GM19035 (cell line): ENCODE data around the gene HMX2.

Experiments used
- ATAC-seq: cut with Tn5 transposase; IDR thresholded peaks from one replicate; pipeline ENCODE4 v1.9.1; 2021; ENCODE audit not compliant: unreplicated experiment

HMX2 gene

DNA sequence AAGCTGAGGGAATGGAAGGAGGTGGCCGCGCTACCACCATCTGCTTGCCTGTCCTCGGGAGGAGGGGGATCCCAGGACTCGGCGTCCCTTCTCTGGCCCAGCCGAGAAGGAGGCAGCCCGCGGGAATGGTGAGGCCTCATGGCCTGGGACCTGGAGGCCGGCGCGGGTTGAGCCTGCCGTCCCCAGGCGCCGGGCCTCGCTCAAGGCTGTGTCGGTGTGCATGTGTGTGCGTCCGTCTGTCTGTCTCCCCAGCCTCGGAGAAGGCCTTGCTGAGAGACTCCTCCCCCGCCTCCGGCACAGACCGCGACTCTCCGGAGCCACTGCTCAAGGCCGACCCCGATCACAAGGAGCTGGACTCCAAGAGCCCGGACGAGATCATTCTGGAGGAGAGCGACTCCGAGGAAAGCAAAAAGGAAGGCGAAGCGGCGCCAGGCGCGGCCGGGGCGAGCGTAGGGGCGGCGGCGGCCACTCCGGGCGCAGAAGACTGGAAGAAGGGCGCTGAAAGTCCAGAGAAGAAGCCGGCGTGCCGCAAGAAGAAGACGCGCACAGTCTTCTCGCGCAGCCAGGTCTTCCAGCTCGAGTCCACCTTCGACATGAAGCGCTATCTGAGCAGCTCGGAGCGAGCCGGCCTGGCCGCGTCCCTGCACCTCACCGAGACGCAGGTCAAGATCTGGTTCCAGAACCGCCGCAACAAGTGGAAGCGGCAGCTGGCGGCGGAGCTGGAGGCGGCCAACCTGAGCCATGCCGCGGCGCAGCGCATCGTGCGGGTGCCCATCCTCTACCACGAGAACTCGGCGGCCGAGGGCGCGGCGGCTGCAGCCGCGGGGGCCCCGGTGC, 10.9 kb upstream of the HMX2 start:
- ATAC-seq: no peak

DNA sequence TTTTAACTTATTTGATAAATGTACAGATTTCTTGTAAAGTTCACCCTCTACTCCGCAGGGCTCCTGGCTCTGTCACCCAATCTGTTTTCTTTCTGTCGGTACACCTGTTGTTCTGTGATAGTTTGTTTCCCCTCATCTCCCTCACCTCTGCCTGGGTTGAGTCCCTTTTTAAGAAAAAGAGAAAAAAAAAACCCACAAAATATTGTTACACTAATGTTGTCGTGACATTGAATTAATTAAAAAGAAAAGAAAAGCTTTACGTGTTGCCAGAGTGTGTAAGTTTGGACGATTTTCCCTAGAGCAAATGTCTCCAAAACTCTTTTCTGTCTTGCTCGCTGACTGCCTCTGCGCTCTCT, 8.8 kb upstream of the HMX2 start:
- ATAC-seq: no peak

DNA sequence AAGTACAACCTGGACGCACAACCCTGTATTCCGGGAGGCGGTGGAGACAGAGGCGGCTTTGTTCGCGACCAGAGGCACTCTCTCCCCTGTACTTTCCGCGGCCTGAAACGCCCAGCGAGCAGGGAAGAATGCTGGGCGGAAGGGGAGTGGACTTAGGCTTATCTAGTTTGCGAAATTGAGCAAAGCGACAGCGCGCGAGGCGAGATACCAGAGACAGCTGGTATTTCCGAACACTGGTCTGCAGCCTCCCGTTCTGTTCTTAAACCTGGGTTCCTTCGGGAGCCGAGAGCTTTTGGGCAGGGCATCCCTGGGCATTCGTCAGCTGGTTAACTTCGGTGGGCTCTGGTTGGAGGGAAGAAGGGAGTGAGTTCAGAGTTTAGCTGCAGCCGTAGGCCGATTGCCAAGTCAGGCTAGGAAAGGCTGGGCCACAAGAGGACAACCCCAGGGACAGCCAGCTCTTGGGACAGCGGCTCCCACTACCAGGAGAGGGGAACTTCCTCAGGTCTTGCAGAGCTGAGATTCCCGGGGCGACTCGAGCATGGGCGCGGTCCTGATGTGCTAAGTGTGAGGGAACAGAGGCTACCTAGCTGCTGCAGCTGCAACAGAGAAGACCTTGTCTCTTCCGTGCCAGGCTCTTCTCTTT, 8.3 kb upstream of the HMX2 start:
- no peak for ATAC-seq

DNA sequence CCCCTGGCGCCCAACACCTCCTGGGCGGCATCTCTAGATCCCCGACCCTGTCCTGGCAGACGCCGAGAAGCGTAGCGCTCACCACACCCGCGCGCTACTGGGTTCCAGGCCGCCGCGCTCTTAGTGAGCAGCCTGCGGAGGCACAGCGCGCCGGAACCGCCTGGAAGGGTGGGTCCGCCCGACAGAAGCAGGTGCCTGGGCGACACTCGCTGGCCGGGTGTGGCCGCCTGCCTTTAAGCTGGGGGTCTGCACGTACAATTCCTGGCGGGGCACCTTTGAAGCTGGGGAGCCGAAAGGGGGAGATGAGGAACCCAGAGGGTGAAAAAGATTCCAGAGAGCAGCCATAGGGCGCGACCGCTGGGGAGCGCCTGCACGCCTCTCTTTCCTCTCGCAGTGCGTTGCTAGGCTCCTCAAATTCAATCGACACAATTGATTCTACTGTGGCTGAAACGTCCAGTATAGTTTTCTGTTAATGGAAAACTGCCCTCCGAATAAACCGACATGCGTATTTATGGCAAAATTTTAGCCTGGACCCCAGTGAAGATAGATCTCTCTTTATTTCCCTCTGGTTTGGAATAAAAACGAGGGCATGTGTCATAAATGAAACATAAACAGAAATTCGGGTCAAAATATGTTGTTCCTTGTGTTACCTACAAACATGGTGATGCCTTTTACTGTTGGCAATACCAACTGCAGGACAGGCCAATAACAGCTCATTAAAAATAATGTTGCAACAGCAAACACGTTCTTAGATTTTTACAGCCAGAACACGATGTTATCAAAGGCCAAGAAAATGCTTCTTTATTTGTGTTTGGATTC, 7.6 kb upstream of the HMX2 start:
- no peak for ATAC-seq

DNA sequence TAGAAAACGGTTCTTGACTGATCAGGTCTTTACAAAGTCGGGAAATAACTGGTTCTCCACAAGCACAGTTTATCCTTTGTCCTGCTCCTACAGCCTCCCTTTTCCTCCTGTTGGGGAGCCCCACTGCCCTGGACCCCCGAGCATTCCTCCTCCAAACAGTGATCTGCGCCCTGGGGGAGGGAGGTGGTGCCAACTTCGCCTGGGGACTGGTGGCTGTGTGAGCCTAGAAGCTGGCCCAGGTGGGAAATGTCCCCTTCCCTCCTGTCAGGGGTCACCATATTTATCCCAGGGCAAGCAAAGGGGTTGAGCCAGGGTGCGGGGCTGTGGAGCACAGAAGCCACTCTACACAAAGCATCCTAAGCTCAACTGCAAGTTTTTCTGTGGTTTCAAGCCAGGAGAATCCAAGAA, 6.9 kb upstream of the HMX2 start:
- ATAC-seq: no peak

DNA sequence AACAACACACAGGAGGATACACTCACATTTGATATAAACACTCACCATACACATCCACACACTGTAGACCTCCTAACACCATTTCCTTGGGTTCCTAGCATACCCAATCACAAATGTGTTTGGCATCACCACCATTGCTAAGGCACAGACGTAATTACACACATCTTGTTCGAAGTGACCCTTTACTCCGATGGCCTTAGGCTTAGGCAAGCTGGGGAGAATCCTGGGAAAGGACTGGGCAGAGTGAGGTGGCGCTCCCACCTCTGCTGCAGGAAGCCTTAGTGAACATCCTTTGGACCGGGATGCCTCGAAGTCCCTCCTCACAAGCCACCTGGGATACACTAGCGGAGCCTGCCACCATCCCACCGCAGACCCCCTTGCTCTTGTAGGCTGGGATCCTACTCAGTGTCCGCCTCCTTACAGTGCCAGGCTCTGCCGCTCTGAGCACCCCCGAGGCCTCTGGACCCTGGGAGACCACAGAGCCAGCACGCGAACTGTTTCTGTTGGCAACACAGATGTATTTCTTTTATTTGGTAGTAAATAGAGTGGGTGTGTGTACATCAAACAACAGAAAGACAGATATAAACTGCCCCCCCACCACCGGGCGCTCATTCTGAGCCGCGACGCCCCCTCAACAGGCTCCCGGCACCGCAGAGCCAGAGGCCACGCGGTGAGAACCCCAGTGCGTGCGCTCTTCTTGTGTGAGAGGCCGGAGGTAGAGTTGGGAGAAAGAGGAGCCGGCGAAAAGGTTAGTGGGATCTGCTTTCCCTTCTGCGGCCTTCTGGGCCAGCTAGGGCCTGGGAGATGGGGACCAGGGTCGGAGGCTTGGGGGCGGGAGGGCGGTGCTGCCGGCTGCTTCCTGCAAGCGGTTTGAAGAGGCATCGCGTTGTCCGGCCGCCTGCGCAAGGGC, 5.9 kb upstream of the HMX2 start:
- ATAC-seq: no peak

DNA sequence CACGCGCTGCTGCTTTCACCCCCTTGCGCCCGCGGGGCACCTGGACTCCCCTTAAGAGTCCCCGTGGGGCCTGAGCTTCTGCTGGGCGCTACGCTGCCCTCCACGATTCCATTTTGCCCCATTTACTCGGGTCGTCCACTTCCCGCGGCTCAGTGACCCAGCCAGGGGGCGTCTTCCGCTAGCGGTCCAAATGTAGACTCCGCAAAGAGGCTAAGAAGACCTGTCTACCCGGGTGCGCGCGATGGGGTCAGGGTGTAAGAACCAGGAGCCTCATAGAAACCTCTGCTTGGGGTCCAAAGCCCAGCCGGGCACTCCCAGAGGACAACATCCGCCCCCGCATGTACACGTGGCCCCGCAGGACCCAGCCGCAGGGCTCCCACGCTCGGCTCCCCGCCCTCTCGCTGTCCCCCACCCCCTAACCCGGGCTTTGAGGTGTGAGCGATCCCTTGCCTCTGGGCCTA, 5.2 kb upstream of the HMX2 start:
- ATAC-seq: no peak

DNA sequence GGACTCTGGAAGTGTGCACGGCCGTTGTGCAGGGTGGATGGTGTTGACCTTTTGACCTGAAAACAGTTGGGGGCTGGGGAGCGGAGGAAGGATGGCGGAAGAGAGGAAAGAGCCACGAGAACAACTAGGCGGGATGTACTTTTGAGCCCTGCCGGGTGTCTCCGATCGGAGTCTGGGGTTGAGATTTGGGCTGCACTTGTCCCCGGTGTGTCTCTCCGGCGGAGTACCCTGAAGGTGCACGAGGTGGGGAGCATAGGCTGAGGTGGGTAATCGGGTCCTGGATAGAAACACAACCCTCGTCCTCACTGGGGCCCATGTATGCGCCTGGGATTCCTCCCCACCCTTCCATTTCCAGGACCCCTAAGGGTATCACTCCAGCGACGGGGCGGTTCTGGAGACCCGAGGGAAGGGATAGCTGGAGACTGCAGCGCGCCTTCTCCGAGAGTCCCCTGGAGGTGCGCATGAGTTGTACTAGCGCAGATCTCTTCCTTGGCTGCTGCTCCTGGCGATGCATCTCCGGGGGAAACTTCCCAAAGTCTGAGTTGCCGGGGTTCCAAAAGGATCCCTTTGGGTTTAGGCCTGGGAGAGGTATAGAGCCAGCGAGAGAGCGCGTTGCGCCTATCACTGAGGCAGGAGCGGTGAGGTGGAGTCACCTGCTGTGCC, 4.6 kb upstream of the HMX2 start:
- ATAC-seq: no peak

DNA sequence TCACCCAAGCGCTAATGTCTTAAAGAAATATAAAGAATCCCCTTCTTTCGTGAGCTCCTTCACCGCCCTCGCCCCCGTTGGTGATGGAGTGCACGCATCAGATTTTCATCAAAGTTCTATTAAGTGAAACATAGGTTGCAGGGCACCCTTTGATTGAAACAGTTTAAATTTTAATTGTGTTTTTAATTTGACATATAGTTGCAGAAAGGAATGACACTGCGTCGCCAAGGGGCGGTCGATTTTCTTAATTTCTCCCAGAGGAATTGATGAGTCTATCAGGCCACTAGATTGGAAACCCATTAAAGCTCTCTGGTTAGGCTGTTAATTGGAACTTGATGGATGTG, 4.1 kb upstream of the HMX2 start:
- no peak for ATAC-seq

DNA sequence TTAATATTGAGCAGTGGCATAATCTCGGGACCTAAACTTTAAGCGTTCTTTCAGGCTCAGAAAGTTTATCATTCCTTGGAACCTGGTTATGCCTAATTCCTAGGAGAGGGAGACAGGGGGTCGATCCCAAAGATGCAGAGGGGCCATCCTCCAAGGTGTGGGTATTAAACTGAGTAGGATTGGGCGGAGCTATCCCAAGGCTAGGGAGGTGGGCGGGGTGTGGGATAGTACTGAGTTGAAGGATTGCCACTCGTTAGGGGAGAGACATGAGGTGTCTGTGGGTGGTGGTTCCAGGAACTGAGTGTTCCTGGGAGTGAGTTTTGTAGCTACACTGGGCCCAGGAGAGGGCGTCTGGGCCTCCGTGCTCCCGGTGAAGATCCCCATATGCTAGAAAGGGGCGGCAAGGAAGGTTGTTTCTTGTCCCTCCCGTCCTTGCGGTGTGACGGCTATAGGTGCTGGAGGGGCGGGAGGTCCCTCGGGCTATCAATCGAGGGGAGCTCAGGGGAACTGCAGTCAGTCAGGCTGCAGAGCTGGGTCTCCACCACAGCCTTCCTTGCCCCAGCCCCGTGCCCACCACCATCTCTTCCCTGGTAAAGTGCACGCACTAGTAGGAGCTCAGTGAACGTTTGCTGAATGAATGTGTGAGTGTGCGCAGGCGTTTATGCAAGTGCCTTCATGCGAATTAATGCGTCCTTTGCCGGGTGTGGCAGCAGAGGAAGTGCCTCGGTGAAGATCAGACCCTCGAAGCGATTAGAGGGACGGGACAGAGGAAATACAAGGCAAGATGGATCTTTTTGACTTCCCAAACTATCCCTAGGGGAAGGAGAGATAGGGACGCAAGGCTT, 3.0 kb upstream of the HMX2 start:
- no peak for ATAC-seq

DNA sequence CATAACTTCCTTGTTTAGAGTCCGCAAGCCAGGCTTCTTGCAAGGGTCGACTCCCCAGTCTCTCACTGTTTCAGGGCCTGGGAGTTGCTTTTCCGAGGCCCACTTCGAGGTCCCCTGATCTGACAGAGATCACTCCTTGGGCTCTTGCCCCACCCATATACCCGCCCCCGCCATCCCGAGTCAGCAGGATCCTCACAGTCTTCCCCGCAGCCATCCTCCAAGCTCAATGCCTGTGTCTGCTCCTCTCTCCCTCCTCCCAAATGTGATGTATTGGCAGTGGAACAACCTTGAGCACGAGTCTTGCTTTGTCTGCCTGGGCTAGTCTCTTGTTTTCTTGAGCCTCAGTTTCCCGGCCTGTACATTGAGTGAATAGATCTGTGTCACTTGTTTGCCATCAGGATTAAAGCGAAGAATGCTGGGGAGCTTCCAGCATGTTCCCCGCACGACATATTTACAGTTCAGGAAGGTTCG, 2.4 kb upstream of the HMX2 start:
- ATAC-seq: no peak

DNA sequence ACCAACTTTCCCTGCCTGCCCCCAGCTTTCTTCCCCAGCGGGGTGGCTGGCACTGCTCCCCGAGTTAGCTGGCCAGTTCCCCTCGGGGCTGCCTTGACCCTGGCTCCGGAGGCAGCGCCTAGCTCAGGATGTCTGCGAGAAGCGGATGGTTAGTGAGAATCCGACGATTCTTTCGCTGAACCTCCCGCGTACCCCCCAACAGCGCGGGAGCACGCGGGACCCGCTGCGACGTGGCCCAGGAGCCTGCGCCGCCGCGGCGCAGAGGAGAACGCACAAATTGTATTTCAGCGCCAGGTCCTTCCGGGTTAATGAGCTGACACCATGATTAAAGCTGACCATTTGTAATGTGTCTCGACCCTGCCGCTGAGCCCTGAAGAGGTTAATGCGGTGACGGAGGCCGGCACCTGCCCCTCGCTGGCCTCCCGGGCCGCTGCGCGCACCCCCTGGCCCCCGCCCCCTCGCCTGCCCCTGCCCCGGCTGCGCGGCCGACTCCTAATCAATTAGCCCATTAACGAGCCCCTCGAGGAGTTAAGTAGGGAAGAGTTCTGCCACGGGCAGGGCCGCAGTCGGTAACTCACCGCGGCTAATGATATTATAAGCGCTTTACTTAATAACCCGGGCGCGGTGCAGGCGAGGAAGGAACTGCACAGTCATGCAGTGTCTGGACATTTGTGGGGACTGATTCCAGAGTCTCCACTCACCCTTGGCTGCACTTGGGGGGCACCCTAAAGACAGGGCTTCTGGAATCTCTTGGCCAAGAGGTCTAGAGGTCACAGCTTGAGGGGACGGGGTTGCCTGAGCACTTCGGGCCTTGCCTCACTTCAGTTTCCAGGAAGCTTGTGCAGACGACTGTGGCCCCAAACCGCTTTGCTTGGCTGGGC, 1.7 kb upstream of the HMX2 start:
- ATAC-seq: no peak

DNA sequence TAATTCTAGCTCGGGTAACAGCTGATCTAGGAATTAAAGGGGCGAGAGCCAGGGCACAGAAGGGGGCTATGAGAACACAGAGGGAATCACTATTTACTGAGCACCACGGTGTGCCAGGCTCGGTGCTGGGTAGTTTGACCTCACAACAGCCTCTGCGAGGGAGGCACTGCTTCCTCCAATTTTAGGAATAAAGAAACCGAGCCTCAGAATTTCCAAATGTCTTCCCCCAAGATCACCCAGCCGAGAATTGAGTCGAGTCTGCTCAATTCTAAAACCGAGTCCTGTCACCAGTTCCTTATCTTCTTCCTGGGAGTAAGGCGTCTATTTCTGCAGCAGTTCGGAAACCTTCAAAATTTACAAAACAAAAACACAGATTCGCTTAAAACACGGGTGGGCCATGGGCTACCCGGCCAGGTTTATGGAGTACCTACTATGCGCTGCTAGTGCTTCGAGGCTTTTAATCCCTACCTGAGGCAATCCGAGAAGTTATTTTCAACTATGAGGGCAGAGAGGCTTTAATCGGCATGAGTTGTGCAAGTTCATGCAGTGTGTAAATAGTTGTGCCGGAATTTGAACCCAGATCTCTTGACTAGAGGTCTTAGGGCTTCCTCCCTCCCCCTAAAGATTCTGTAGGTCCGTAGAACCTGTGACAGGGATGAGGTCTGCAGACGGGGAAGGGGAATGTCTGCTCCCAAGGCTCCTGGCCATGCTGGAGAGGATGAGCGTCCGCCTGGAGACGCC, 872 bp upstream of the HMX2 start:
- ATAC-seq: no peak

DNA sequence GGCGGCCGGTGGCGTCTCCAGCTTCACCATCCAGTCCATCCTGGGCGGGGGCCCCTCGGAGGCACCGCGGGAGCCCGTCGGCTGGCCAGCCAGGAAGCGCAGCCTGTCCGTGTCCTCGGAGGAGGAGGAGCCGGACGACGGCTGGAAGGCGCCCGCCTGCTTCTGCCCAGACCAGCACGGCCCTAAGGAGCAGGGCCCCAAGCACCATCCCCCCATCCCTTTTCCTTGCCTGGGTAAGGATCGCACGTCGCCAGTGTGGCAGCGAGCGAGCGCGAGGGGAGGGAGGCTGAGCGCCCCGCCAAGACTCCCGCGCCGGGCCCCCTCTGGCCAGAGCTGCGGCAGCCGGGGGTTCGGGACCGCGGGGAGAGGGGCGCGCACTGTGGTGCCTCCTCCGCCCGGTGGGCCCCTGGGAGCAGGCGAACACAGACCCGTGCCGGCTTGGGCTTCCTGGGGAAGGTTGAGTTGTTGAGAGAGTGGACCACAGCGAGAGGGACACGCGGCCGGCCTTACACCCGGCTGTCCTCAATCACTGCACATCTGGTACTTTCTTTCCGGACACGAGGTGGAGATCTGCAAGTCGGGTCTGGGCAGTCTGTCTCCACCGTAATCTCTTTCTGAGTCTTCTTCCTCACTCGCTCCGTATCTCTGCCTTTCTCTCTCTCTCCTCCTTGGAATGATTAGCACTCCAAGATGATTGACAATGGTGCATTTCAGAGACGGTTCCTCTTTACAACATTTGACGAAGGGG, 652 bp downstream of the HMX2 start:
- ATAC-seq: no peak

DNA sequence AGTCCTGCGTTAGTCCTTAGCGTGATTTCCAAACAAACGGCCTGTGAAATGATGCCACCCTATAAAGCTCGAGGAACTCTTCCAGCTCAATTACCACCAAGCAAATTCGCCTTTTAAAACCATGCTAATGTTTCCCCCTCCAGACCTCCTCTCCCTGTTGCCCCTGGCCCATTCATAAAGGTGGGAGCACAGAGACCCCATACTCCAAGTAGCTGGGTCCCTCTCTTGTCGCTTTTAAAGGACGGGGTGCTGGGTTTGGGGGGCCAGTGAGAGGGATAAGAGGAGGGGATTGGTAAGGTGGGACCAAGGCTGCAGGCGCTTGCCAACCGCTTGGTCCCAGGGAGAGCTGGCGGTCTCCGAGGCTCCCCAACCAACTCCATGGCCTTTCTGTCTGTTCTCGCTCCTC, 1.2 kb downstream of the HMX2 start:
- no peak for ATAC-seq

DNA sequence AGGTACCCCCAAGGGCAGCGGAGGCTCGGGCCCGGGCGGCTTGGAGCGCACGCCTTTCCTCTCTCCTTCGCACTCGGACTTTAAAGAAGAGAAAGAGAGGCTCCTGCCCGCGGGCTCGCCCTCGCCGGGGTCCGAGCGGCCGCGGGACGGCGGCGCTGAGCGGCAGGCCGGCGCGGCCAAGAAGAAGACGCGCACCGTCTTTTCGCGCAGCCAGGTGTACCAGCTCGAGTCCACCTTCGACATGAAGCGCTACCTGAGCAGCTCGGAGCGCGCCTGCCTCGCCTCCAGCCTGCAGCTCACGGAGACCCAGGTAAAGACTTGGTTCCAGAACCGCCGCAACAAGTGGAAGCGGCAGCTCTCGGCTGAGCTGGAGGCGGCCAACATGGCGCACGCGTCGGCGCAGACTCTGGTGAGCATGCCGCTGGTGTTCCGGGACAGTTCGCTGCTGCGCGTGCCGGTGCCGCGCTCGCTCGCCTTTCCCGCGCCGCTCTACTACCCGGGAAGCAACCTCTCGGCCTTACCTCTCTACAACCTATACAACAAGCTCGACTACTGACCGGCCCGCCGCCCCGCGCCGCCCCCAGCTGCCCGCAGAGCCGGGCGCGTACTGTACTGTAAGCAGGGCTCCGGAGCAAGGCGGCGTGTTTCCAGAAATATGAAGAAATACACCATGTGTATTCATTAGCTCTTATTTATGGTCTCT, 1.8 kb downstream of the HMX2 start:
- no peak for ATAC-seq
